HG03196 (cell line): ENCODE measurements around the gene ENTPD3.
"Not testable (repeated sequence)": the region's sequence is repeated elsewhere in the genome, so short reads cannot be mapped to it uniquely, and the experiment has no call there.

Source experiments
- ATAC-seq: cut with Tn5 transposase; IDR thresholded peaks from one replicate; pipeline ENCODE4 v1.9.1; 2021; ENCODE audit not compliant: unreplicated experiment

The ENTPD3 gene

GRCh38 chr3:40456940-40457823 is 70.2 kb downstream of the ENTPD3 start, which contains the start of gene RPL14:
TSS of gene RPL14 (plus strand) at chr3:40457339. CDS start at chr3:40457472, 133 bp downstream.
- ATAC-seq: peak; percentile 75

DNA sequence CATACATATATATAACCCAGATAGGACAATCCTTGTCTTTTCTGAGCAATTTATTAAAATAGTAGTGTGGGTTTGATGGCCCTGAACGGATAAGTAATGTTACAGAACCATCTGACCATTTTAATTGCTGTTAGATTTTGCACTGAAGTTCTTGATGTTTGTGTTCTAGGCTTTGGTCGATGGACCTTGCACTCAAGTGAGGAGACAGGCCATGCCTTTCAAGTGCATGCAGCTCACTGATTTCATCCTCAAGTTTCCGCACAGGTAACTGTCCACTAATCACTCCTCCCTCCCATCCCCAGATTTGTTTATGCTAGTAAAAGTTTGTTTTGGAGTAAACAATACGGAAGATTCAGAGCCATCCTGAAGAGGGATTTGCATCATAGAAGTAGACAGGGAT is 71.5 kb downstream of the ENTPD3 start:
- ATAC-seq: no peak

- not testable (repeated sequence) for ATAC-seq
Observed at GRCh38 chr3:40460481-40460880, 73.5 kb downstream of the ENTPD3 start.

- ATAC-seq: no peak
Observed at GRCh38 chr3:40461161-40461560, 74.2 kb downstream of the ENTPD3 start.

DNA sequence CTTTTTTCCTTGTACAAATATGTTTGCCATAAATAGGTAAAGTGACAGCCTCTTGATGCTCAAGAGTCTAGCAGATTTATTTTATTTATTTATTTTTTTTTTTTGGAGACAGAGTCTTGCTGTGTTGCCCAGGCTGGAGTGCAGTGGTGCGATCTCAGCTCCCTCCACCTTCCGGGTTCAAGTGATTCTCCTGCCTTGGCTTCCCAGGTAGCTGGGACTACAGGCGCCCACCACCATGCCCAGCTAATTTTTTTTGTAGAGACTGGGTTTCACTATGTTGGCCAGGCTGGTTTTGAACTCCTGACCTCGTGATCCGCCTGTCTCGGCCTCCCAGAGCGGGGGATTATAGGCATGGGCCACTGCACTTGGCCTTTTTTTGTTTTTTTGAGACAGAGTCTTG is 75.9 kb downstream of the ENTPD3 start:
- not testable (repeated sequence) for ATAC-seq

- ATAC-seq: no peak
Observed at GRCh38 chr3:40463579-40463978, 76.6 kb downstream of the ENTPD3 start.

DNA sequence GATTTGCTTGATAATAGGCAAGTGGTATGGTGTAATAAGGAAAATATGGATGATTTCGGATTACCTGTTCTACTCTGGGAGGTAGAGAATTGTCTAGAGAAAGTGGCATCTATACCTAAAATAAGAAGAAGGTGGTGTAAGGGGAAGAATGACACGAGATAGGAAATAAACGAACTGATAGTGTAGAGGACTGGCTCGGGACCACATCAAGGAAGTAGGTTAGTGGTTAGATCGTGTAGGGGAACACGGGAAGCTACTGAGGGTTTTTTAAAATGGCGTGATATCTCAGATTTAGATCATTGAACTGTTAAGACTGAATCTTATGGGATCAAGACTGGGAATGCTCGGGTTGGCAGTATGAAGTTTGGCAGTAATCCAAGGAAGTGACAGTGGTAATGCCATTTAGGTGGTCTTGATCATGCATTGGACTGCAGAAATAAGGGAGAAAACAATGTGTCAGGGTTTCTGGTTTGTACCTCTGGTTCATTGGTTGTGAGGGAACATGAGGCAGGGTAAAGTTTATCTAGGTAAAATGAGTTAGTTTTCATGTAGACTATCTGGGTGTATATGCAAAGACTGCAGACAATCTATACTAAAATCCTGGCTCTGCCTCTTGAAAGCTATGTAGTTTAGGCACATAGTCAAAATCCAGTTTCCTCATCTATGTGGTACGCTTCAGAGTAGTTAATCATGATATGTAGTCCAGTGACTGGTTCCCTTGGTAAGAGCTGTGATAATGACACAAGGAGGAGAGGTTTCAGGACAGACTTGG is 77.5 kb downstream of the ENTPD3 start:
- ATAC-seq: no peak

DNA sequence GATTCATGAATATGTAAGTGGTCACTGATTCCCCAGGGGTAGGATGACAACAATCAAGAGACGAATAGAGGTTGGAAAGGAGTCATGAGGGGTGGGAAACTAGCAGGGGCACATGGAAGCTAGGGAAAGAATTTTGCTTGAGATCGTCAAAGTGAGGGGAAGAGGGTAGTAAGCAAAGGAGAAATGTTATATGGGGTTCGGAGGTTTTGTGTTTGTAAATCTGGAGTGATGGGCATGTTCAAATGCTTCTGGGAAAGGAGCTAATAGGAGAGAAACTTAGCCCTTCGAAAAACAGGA is 78.1 kb downstream of the ENTPD3 start:
- no peak for ATAC-seq

- ATAC-seq: no peak
Observed at GRCh38 chr3:40465456-40465855, 78.5 kb downstream of the ENTPD3 start.

- ATAC-seq: no peak
Observed at GRCh38 chr3:40468018-40468417, 81.0 kb downstream of the ENTPD3 start.

DNA sequence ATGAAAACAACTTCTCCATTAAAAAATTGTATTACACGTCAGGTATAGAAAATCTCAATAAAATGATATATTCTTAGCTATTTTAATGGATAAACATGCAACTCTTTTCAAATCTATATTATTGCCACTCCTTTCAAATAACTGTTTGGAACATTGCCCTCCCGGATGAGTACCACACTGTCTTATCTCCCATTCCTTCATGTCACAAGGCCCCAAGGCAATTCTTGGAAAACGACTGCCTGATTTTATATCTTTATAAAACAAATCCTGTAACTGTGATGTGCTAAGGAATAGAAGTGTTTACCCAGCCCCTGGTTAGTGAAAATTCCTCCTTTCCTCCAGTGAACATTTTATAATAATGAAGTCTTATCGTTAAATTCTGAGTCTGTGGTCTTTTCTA is 83.7 kb downstream of the ENTPD3 start:
- ATAC-seq: no peak

DNA sequence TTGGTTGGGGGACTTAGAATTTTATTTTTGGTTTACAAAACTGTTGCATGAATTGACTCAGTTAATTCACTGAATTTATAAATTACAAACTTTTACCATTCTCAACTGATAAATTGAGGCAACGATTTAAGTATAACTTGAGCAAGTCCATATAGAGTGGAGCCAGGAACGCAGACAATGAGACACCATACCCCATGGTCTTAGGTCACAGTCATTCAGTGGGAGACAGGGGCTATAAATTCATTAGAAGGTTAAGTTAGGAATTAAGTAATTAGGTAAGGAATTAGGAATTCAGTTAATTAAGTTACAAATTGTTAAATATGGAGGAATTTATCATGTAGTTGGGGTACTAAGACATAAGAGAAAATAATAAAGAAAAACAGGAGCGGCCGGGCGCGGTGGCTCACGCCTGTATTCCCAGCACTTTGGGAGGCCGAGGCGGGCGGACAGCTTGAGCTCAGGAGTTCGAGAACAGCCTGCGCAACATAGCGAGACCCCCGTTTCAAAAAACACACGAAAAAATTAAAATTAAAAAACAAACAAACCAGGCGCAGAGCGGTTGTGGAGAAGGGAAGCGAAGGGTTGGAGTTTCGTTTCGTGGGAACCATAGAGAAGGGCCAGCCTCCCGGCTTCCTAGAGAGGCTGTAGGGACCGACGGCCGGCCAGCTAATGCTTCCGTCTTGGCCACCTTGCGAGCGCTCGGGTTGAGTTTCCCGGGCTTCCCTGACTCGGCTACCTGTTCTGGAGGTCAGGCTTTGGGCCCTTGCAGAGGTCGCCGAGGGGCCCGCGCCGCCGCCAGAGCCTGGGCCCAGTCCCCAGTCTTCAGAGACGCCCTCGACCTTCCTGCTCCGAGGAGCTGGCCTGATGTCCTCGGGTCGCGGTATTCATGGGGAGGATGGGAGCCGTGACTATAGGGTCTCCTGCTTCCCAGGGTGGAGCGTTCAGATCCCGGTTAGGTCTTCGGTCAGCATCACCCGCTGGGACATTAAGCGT is 89.8 kb downstream of the ENTPD3 start, which contains the start of gene ZNF619:
Gene ZNF619 (plus strand): TSS at position 645 of the 993 bp plus-strand sequence. CDS start 858 bp downstream, outside the sequence.
- ATAC-seq: peak; percentile 87

GRCh38 chr3:40477666-40478065 is 90.7 kb downstream of the ENTPD3 start:
- no peak for ATAC-seq
